NB4 (cell line): ENCODE data around the gene ZBTB42.

Source experiments
- DNase-seq: peaks from one replicate; pipeline ENCODE4 v3.0.0; 2010; ENCODE audit warnings: low read depth
- H3K4me3 ChIP-seq: one replicate; pipeline ENCODE4 v1.5.1; 2011; ENCODE audit warnings: mild to moderate bottlenecking, low read depth, low read length, moderate library complexity
- CTCF ChIP-seq: IDR thresholded peaks from one replicate; pipeline ENCODE4 v1.5.1; 2012; ENCODE audit warnings: low read depth, low read length
- MAX ChIP-seq: IDR thresholded peaks from 2 replicates; pipeline ENCODE4 v1.6.1; 2011; ENCODE audit warnings: low read depth, low read length
- MYC ChIP-seq: IDR thresholded peaks from 2 replicates; pipeline ENCODE4 v1.6.1; 2011; ENCODE audit warnings: low read depth, low read length
- POLR2A ChIP-seq: IDR thresholded peaks from 2 replicates; pipeline ENCODE4 v1.6.1; 2011; ENCODE audit warnings: mild to moderate bottlenecking; ENCODE audit not compliant: insufficient read length; ENCODE audit errors: extremely low read depth

Gene ZBTB42

GRCh38 chr14:104820669-104821228 is 19.8 kb downstream of the ZBTB42 start:
- H3K4me3 ChIP-seq: no peak overlapping the region
- no peak for DNase-seq
- TF ChIP-seq CTCF (no peak), POLR2A (no peak), MAX (no peak), MYC (no peak)

- TF ChIP-seq POLR2A (no peak), CTCF (no peak), MYC (no peak), MAX (no peak)
- no peak for DNase-seq
- no peak overlapping the region for H3K4me3 ChIP-seq
Observed at GRCh38 chr14:104821229-104821945, 20.5 kb downstream of the ZBTB42 start.

- no peak for TF ChIP-seq MYC
- TF ChIP-seq MAX: no peak
- TF ChIP-seq CTCF: no peak
- no peak for TF ChIP-seq POLR2A
Observed at GRCh38 chr14:104821971-104822608, 21.2 kb downstream of the ZBTB42 start.

GRCh38 chr14:104822821-104823615 is 22.1 kb downstream of the ZBTB42 start:
- DNase-seq: no peak
- TF ChIP-seq POLR2A (no peak), MYC (no peak), MAX (no peak), CTCF (no peak)
- H3K4me3 ChIP-seq: no peak overlapping the region

More at GRCh38 chr14:104821971-104822608, 21.2 kb downstream of the ZBTB42 start:
- no peak overlapping the region for H3K4me3 ChIP-seq
- DNase-seq: no peak

- no peak overlapping the region for H3K4me3 ChIP-seq
- TF ChIP-seq MAX (no peak), CTCF (no peak), POLR2A (no peak), MYC (no peak)
- no peak for DNase-seq
Observed at GRCh38 chr14:104824353-104824997, 23.6 kb downstream of the ZBTB42 start.
